GM12865 (cell line): ENCODE data around the gene SNRPA.

Experiments used
- DNase-seq: peaks from one replicate; pipeline ENCODE4 v3.0.0; 2010; ENCODE audit warnings: low read depth
- H3K4me3 ChIP-seq: 2 replicates; pipeline ENCODE4 v1.5.1; 2011; ENCODE audit warnings: mild to moderate bottlenecking, low read depth, low read length, control low read depth
- TF ChIP-seq, protein P1 (sequence below): IDR thresholded peaks from 2 replicates; pipeline ENCODE4 v1.5.1; 2011; ENCODE audit warnings: low read length, control low read depth, low read depth, inconsistent platforms; ENCODE audit not compliant: insufficient read depth; ENCODE audit errors: missing control alignments

Gene SNRPA

DNA sequence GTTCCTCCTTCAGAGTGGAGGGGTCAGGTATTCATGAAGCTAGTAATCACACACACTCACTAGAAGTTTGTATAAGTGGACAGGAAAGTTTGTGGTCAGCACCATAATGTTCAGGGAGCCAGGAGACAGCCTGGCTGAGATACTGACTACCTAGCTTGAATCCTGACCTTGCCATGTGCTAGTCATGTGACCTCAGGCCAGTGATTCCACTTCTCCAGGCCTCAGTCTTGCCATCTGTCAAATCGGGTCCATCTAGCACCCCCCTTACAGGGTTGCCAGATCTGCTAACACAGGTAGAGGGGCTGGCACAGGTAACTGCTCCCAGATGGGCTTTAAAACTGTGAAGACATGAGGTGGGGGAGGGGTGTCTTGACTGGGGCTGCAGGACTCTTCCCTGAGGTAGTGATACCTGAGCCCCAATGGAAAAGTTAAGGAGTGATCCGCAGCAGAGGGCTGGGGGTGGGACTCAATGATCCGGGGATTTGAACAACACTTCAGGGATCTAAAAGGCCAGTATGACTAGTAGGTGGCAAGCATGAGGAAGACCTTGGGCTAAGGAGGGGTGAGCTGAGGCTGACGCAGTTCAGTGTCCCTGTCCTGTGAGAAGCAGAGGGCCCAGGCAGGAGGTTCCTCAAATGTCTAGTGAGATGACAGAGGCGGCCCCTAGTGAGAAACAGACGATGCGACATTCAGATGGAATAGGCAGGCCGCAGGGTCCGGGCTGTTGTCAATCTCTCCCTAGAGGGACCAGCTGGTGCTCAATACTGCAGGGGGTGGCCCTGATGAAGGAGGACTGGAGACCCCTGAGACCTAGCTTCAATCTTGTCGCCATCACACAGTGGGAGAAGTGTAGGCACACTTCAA, 9.2 kb upstream of the SNRPA start:
- TF ChIP-seq, protein P1, sequence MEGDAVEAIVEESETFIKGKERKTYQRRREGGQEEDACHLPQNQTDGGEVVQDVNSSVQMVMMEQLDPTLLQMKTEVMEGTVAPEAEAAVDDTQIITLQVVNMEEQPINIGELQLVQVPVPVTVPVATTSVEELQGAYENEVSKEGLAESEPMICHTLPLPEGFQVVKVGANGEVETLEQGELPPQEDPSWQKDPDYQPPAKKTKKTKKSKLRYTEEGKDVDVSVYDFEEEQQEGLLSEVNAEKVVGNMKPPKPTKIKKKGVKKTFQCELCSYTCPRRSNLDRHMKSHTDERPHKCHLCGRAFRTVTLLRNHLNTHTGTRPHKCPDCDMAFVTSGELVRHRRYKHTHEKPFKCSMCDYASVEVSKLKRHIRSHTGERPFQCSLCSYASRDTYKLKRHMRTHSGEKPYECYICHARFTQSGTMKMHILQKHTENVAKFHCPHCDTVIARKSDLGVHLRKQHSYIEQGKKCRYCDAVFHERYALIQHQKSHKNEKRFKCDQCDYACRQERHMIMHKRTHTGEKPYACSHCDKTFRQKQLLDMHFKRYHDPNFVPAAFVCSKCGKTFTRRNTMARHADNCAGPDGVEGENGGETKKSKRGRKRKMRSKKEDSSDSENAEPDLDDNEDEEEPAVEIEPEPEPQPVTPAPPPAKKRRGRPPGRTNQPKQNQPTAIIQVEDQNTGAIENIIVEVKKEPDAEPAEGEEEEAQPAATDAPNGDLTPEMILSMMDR = no peak
- no peak overlapping the region for H3K4me3 ChIP-seq

DNA sequence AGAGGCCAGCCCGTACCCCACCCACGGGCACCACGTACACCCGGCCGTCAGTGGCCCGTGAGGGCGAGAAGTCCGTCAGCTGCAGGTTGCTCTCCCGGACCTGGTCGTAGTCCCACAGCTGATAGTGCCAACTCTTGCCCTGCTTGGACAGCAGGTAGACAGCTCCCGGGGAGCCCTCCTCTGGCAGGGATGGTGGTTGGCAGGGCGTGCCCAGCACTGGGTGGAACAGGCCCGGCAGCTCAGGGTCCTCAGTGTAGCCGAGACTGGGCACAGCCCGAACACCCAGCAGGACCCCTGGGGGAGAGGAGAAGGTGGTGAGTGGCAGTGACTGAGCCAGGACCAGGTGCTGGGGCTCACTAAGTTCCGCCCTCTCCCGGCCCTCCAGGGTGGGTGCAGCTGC, 8.5 kb upstream of the SNRPA start:
- DNase-seq = no peak
- H3K4me3 ChIP-seq = no peak overlapping the region
- TF ChIP-seq, protein P1 = no peak

More for the DNA sequence above, 9.2 kb upstream of the SNRPA start:
- no peak for DNase-seq

DNA sequence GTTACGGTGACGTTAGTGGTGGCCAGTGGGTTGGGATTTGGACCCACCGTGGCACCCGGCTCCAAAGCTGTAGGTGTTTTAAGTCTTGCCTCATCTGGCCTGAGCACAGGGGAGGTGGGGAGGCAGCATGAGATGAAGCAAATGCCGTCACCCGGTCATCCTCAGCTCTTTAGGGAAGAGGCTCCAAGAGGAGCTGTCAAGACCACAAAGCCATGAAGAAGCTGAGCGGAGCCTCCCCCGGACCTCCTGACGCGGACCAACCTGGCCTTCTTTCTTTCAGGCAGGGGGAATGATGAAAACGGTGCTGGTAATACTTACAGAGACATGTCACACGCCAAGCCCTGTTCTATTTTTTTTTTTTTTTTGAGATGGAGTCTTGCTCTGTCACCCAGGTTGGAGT, 8.1 kb upstream of the SNRPA start:
- DNase-seq = no peak
- TF ChIP-seq, protein P1 = no peak
- no peak overlapping the region for H3K4me3 ChIP-seq

DNA sequence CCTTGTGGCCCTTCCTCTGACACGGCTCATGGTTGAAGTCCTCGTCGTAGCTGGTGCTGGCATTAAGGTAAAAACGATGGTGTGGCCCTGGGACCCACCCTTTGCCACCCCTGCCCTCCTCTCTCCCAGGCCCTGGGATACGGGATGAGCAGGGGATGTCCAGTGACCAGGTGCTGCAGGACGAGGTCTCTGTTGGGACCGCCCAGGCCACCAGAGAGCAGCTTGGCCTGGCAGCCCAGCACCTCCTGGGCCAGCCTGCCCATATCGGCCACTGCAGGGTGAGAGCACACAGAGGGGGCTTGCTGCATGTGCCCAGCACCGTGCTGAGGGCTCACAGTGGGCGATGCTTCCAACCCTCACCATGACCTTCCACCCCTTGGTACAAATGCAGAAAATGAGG, 7.1 kb upstream of the SNRPA start:
- no peak for DNase-seq
- H3K4me3 ChIP-seq = no peak overlapping the region

DNA sequence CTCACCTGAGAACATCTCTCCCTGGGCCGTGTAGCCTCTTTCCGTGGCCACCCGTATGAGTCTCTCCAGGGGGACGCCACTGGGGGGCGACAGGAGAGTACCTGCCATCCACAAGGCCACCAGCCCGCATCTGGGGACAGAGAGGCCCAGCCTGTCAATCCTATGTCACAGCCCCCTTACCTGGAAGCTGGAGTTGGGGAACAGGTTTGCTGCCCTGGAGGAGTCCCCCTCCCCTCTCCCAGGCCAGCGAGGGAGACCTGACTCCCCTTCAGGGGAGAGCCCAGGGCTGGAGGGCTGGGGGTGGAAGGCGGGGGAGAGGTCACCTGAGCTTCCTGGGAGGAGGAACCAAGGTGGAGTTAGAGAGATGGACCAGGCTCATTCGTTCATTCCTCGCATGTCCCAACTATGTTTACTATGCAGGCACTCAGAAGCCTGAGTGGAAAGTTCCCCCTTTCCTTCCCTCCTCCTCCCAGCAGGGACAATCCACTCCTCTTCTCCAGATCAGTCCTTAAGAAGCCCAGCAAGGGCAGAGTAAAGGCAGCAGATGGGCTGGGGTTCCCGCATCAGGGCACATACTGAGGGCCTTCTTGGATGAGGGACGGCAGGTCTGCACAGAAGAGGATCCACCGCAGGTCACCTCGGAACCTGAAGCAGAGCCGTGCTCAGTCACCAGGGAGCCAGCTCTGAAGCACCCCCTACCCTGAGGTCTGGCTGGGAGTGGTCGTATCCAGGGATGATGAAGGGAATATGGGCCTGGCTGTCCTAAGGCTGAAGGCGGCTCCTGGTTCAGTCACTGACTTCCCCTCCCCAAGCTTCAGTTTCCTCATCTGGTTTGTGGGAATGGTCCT, 6.2 kb upstream of the SNRPA start:
- TF ChIP-seq, protein P1 = peak; percentile 17

More for the DNA sequence above, 7.1 kb upstream of the SNRPA start:
- TF ChIP-seq, protein P1 = no peak

DNA sequence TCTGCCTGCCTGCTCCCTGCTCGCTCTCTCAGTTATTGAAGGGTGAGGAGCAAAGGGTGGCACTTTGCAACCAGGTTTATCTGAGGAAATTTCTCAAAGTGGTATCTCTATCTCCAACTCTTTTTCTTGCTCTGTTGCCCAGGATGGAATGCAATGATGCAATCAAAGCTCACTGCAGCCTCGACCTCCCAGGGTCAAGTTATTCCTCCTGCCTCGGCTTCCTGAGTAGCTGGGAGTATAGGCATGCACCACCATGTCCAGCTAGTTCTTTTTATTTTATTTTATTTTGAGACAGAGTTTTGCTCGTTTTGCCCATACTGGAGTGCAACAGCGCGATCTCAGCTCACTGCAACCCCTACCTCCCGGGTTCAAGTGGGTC, 5.6 kb upstream of the SNRPA start:
- no peak for DNase-seq
- H3K4me3 ChIP-seq = no peak overlapping the region
- TF ChIP-seq, protein P1 = no peak

More for the DNA sequence above, 6.2 kb upstream of the SNRPA start:
- peak; percentile 34 for DNase-seq
- H3K4me3 ChIP-seq = no peak overlapping the region
